SK-N-DZ (cell line): ENCODE results near the gene CCBE1.
"Not testable (repeated sequence)": the region's sequence is repeated elsewhere in the genome, so short reads cannot be mapped to it uniquely, and the experiment has no call there.

ENCODE experiments used
- DNase-seq: peaks from one replicate; pipeline ENCODE4 v3.0.0-alpha.2; 2015; ENCODE audit warnings: low spot score

The CCBE1 gene

GRCh38 chr18:59657012-59657411, 40.2 kb downstream of the CCBE1 start:
- no peak for DNase-seq

- no peak for DNase-seq
These were observed 40.8 kb downstream of the CCBE1 start for GRCh38 chr18:59656373-59656887.

GRCh38 chr18:59655676-59656075, 41.5 kb downstream of the CCBE1 start:
- no peak for DNase-seq

- DNase-seq: no peak
These were observed 46.2 kb downstream of the CCBE1 start for GRCh38 chr18:59651071-59651470.

- DNase-seq: peak; percentile 68
These were observed 46.9 kb downstream of the CCBE1 start for GRCh38 chr18:59650266-59650820.

GRCh38 chr18:59649591-59649990, 47.6 kb downstream of the CCBE1 start:
- DNase-seq: no peak

GRCh38 chr18:59648469-59648868, 48.8 kb downstream of the CCBE1 start:
- DNase-seq: not testable (repeated sequence)

- no peak for DNase-seq
These were observed 50.3 kb downstream of the CCBE1 start for GRCh38 chr18:59646963-59647307.

GRCh38 chr18:59646228-59646962, 50.8 kb downstream of the CCBE1 start:
- no peak for DNase-seq

GRCh38 chr18:59643740-59644139, 53.5 kb downstream of the CCBE1 start:
- no peak for DNase-seq

GRCh38 chr18:59640721-59641120, 56.5 kb downstream of the CCBE1 start:
- DNase-seq: no peak

GRCh38 chr18:59639821-59640220, 57.4 kb downstream of the CCBE1 start:
- no peak for DNase-seq

GRCh38 chr18:59639136-59639535, 58.1 kb downstream of the CCBE1 start:
- DNase-seq: no peak

GRCh38 chr18:59633961-59634485, 63.2 kb downstream of the CCBE1 start:
- no peak for DNase-seq

- DNase-seq: no peak
These were observed 63.9 kb downstream of the CCBE1 start for GRCh38 chr18:59633317-59633716.

- peak; percentile 49 for DNase-seq
These were observed 65.5 kb downstream of the CCBE1 start for GRCh38 chr18:59631583-59632181.

- DNase-seq: no peak
These were observed 67.3 kb downstream of the CCBE1 start for GRCh38 chr18:59629894-59630293.

- no peak for DNase-seq
These were observed 68.2 kb downstream of the CCBE1 start for GRCh38 chr18:59628995-59629394.

GRCh38 chr18:59627414-59627813, 69.8 kb downstream of the CCBE1 start:
- DNase-seq: no peak

- no peak for DNase-seq
These were observed 72.9 kb downstream of the CCBE1 start for GRCh38 chr18:59624369-59624765.

- no peak for DNase-seq
These were observed 73.5 kb downstream of the CCBE1 start for GRCh38 chr18:59623456-59624368.

GRCh38 chr18:59621027-59621426, 76.2 kb downstream of the CCBE1 start:
- no peak for DNase-seq
